Choroid plexus epithelial cell (primary cell): ENCODE results near the gene ANO1.
A peak's percentile ranks its signal among the peaks of the same experiment; 100 is the strongest.

Experiments used
- DNase-seq: peaks from one replicate; pipeline ENCODE4 v3.0.0-alpha.2; 2010; ENCODE audit warnings: low read depth
- H3K4me3 ChIP-seq: 2 replicates; pipeline ENCODE4 v1.5.1; 2011; ENCODE audit warnings: low read depth, mild to moderate bottlenecking, control low read depth, low read length, moderate library complexity
- CTCF ChIP-seq: conservative IDR thresholded peaks from 2 replicates; pipeline ENCODE4 v1.5.1; 2011; ENCODE audit warnings: low read depth, mild to moderate bottlenecking, control low read depth, inconsistent platforms, low read length, moderate library complexity

Gene ANO1

GRCh38 chr11:70146895-70147520, 68.9 kb downstream of the ANO1 start:
- no peak overlapping the region for H3K4me3 ChIP-seq
- no peak for TF ChIP-seq CTCF
- no peak for DNase-seq

DNA sequence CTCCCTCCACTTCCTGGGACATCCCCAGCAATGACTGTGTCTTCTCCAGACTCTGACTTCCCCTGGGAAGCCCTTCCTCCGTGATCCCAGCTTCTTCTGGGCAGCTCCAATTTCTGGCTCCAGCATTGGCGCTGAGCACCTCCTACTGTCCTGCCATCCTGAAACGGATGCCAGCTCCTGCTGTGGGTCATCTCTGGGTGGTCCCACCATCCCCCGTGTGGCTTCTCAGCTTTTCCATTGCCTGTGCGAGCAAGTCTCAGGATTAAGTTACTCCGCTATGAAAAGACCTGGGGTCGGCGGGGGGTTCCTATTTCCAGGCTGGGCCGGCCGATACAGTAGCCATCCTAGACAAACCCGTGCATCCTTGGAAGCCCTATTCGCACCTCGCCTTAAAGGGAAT, 69.6 kb downstream of the ANO1 start:
- no peak overlapping the region for H3K4me3 ChIP-seq
- no peak for DNase-seq
- no peak for TF ChIP-seq CTCF

GRCh38 chr11:70151671-70152070, 73.6 kb downstream of the ANO1 start:
- H3K4me3 ChIP-seq = no peak overlapping the region
- DNase-seq = no peak
- TF ChIP-seq CTCF = no peak

GRCh38 chr11:70153133-70153727, 75.1 kb downstream of the ANO1 start:
- H3K4me3 ChIP-seq = no peak overlapping the region
- DNase-seq = peak; percentile 8
- TF ChIP-seq CTCF = no peak

DNA sequence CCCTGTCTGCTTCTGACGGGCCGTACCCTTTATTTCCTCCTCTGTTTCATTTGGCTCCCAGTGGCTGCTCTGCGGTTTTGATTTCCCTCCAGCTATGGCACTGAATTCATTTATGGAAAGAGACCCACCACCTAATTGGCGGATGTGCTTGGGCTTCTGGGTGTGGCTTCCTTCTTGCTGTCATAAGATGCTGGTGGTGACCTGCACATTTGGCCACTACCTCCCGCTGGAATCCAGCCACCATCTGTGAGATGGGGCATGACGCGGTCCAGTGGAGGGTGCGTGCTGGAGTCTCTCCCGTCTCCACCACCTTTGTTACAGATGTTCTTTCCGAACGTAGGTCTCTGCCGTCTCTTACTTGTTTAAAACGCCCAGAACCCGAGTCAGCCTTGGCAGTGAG, 77.3 kb downstream of the ANO1 start:
- H3K4me3 ChIP-seq = no peak overlapping the region
- TF ChIP-seq CTCF = no peak
- no peak for DNase-seq

- no peak for TF ChIP-seq CTCF
- no peak for DNase-seq
- H3K4me3 ChIP-seq = no peak overlapping the region
These were observed 78.3 kb downstream of the ANO1 start for GRCh38 chr11:70156291-70157037.

DNA sequence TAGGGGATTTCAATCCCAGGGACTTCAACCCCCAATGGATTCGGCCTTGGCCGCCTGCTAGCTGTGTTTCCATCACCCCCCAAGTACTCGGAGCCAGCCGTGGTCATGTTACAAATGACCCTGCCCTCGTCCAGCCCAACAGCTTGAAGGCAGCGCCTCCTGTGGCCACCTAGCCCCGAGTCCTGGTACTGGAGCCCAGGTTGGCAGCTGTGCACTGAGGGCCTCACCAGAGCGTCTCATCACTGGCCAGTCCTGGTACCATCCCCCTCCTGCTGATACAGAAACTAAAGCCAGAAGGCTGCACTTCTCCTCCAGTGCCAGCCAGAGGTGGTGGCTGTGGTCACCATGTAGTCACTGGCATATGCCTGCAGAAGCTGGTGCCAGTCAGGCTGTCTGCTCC, 80.1 kb downstream of the ANO1 start:
- peak; percentile 45 for DNase-seq
- no peak overlapping the region for H3K4me3 ChIP-seq
- TF ChIP-seq CTCF = peak; percentile 66
